Measurements from ENCODE around the gene PLD2. TPM values are rescaled to one million over a fixed set of nuclear protein-coding genes. Genes with fewer than 3 reads are reported as not detected.

The PLD2 gene
- total and polyA plus RNA-seq, 9 of the 15 experiments (the other 6 are each of a cell fraction or from before 2014, with no cell fraction given): 0.20 to 7.5 (median 3.3) TPM

DNA sequence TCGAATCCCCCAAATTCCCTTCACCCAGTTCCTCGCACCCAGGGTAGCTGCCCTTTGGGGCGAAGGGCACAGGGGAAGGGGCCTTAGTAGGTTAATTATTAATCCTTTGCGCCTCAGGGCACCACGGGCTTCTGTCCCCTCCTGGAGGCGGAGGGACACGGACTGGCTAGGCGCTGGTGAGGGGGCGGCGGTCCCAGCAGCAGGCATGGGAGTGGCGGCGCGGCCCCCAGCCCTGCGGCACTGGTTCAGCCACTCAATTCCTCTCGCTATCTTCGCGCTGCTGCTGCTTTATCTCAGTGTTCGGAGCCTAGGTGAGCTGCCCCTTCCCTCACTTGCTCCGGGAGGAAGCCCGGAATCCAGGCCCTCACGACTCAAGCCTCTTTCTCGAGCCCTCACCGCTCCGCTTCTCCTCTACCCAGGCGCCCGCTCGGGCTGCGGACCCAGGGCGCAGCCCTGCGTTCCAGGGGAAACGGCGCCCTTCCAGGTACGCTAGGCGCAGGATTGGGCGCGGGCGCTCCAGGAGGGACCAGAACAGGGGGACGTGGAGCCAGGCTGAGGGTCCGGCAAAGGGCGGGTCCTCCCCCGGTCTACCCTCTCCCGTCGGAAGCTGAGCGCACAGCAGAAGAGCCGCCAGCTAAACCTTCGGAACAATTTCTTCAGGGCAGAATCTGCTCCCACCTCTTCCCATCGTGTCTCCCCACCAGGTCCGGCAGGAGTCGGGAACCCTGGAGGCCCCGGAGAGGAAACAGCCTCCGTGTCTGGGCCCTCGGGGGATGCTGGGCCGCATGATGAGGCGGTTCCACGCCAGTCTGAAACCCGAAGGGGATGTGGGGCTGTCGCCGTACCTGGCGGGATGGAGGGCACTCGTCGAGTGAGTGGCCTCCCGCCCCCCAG lies 17.9 kb upstream of the PLD2 start, which contains the start of gene GLTPD2:
TSS of gene GLTPD2 (plus strand) at position 158 of the 894 bp plus-strand sequence. CDS start at position 206, 48 bp downstream.
- peaks cover 3 to 11% of the 10 kb centered on the region in 2 experiments; a peak in 3 of 5 replicates for H3K27me3 ChIP-seq (ENCODE audit: control insufficient read depth in 2 of 2, insufficient read depth in 2 of 2, low read length in 2 of 2)
- H3K9ac ChIP-seq (ENCODE audit: insufficient read depth in 1 of 2, low read depth in 2 of 2, low read length in 2 of 2): peak within 1 kb of the TSS; percentile 69 to 93
- H4K20me1 ChIP-seq (replicated peaks; ENCODE audit: control insufficient read depth, insufficient read depth, low read length): no peaks in the 10 kb centered on the region
- no peaks in the 10 kb centered on the region for H3K9me3 ChIP-seq (replicated peaks; ENCODE audit: control insufficient read depth, insufficient read depth, low read depth, low read length)
- H3K4me1 ChIP-seq (replicated peaks in 1 of 2; ENCODE audit: control insufficient read depth in 2 of 2, insufficient read depth in 2 of 2, low read length in 2 of 2): peaks cover 0 to 31% of the 10 kb centered on the region in 2 experiments; a peak in 2 of 5 replicates
- H3K79me2 ChIP-seq (ENCODE audit: control insufficient read depth, insufficient read depth, low read length): peaks cover 6% of the 10 kb centered on the region; the same call in 2 of the 3 replicates
- H3K36me3 ChIP-seq (ENCODE audit: control insufficient read depth, insufficient read depth, low read length): no peaks in the 10 kb centered on the region
- WGBS (ENCODE audit: insufficient coverage, low coverage, missing lambda C conversion rate): 63% methylated on average over 14 of the region's 62 CpGs
- TSS peak; percentile 81 for BruUV-seq (replicated peaks)
- TF ChIP-seq ZBTB7A (IDR thresholded peaks at IDR 0.05; ENCODE audit: borderline replicate concordance, control insufficient read depth, low read depth, low read length) (0 out of 2 replicates have a peak, but pooled peaks have one; percentile 31), RBM14 (IDR thresholded peaks at IDR 0.05; ENCODE audit: borderline replicate concordance, insufficient read depth, low read depth, low read length) (0 out of 2 replicates have a peak, but pooled peaks have one; percentile 6), ZFP30 (CRISPR knock-in tag; IDR thresholded peaks at IDR 0.05; ENCODE audit: borderline replicate concordance) (no peak), CHD2 (IDR thresholded peaks at IDR 0.05; ENCODE audit: low read depth, low read length) (no peak)
- TF ChIP-seq, protein P1, sequence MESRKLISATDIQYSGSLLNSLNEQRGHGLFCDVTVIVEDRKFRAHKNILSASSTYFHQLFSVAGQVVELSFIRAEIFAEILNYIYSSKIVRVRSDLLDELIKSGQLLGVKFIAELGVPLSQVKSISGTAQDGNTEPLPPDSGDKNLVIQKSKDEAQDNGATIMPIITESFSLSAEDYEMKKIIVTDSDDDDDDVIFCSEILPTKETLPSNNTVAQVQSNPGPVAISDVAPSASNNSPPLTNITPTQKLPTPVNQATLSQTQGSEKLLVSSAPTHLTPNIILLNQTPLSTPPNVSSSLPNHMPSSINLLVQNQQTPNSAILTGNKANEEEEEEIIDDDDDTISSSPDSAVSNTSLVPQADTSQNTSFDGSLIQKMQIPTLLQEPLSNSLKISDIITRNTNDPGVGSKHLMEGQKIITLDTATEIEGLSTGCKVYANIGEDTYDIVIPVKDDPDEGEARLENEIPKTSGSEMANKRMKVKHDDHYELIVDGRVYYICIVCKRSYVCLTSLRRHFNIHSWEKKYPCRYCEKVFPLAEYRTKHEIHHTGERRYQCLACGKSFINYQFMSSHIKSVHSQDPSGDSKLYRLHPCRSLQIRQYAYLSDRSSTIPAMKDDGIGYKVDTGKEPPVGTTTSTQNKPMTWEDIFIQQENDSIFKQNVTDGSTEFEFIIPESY (CRISPR knock-in tag; IDR thresholded peaks at IDR 0.05): peak; percentile 78
- intact Hi-C loops (cut with micrococcal nuclease) (no loop called here), in situ Hi-C loops (cut with MboI) (no loop called here)
- peak within 1 kb of the TSS; percentile 82; the same call in 2 of the 3 replicates for H3K27ac ChIP-seq (ENCODE audit: extremely low read depth, low read depth, low read length)
- no peak for FAIRE-seq
- POLR2A ChIA-PET: interaction anchor here (0.6 to 1.5 kb wide), 7 partner anchors 10 to 86 kb away, joined by 3 to 7 read pairs (median 4); partner anchors contain the start of gene ARRB2
- no peaks in the 10 kb centered on the region for H3K9me1 ChIP-seq (ENCODE audit: control insufficient read depth, insufficient read depth, low read length)
- peak within 1 kb of the TSS; percentile 94 for H2AFZ ChIP-seq (ENCODE audit: low read depth, low read length)
- peak within 1 kb of the TSS; percentile 86 for H3K4me2 ChIP-seq (ENCODE audit: insufficient read depth, low read length)
- CTCF ChIA-PET (ENCODE audit: low intra/inter-chr PET ratio): interaction anchor here (0.6 to 2.9 kb wide), 3 partner anchors 57 to 378 kb away, joined by 3 to 13 read pairs (median 6); partner anchors contain the start of gene ARRB2
- H3K4me3 ChIP-seq: peak within 1 kb of the TSS; percentile 60
- no peak for ATAC-seq
- no peak for DNase-seq (ENCODE audit: extremely low read depth in 1 of 4, low spot score in 3 of 4)
